SJCRH30 (cell line): ENCODE data around the gene SETD2. TPM values are rescaled to one million over a fixed set of nuclear protein-coding genes. Genes with fewer than 3 reads are reported as not detected.
A peak's percentile ranks its signal among the peaks of the same experiment; 100 is the strongest.
"Not testable (repeated sequence)": the region's sequence is repeated elsewhere in the genome, so short reads cannot be mapped to it uniquely, and the experiment has no call there.

Experiments
- DNase-seq, 2 experiments: peaks; one replicate each; pipeline ENCODE4 v3.0.0-alpha.2; 2015 to 2020
- H3K27ac ChIP-seq: fragments of 250-450 bp; sonication (Bioruptor Pico); 2 replicates; pipeline ENCODE4 v1.5.1; 2020; ENCODE audit warnings: mild to moderate bottlenecking, moderate library complexity
- H3K27me3 ChIP-seq: fragments of 250-450 bp; sonication (Bioruptor Pico); 2 replicates; pipeline ENCODE4 v1.5.1; 2020; ENCODE audit warnings: mild to moderate bottlenecking, moderate library complexity
- H3K36me3 ChIP-seq: fragments of 250-450 bp; sonication (Bioruptor Pico); 2 replicates; pipeline ENCODE4 v1.5.1; 2020; ENCODE audit warnings: mild to moderate bottlenecking, moderate library complexity
- H3K4me1 ChIP-seq: fragments of 250-450 bp; sonication (Bioruptor Pico); 2 replicates; pipeline ENCODE4 v1.5.1; 2020; ENCODE audit warnings: mild to moderate bottlenecking, moderate library complexity
- H3K4me3 ChIP-seq: fragments of 250-450 bp; sonication (Bioruptor Pico); 2 replicates; pipeline ENCODE4 v1.5.1; 2020; ENCODE audit warnings: mild to moderate bottlenecking, moderate library complexity
- H3K9me3 ChIP-seq: fragments of 250-450 bp; sonication (Bioruptor Pico); replicated peaks from 2 replicates; pipeline ENCODE4 v1.5.1; 2020; ENCODE audit warnings: mild to moderate bottlenecking, moderate library complexity
- total RNA-seq: library from RNA; depleted of rRNA; stranded (reverse); fragments of >200 nt; shearing (Covaris generic); gene quantifications from 2 replicates; pipeline ENCODE4 v1.2.3, GENCODE V29; 2014

The SETD2 gene
- total RNA-seq, 1 experiment from 2014 or later = 38.5 TPM

- no peak for DNase-seq
- H3K27me3 ChIP-seq = no peaks in the 10 kb centered on the region
- no peak overlapping the region for H3K27ac ChIP-seq
- H3K9me3 ChIP-seq = no peaks in the 10 kb centered on the region
- H3K4me1 ChIP-seq = peaks cover 7% of the 10 kb centered on the region; the same call in 1 of the 2 replicates
- H3K4me3 ChIP-seq = no peak overlapping the region
- peaks cover 26% of the 10 kb centered on the region for H3K36me3 ChIP-seq
Observed at GRCh38 chr3:47102081-47102600, 61.8 kb downstream of the SETD2 start.

DNA sequence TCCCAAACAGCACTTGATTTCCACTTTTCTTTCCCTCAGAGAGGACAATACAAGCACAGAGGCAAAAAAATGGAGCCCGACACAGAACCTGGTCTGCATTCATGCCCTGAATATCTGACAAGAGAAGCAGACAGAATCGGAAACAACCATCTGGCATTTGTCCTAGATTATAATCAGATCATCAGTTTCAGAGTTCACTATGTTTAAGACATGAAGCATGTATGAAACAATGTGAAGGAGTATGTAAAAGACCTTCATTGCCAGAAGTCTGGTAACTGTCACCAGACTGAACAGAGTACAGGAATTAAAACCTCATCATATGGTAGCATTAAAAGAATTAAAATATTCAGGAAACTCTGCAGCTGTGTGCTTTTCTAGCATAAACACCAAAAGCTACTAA, 65.0 kb downstream of the SETD2 start:
- no peak overlapping the region for H3K27ac ChIP-seq
- H3K9me3 ChIP-seq = no peaks in the 10 kb centered on the region
- no peak for DNase-seq
- peaks cover 11% of the 10 kb centered on the region; the same call in 1 of the 2 replicates for H3K4me1 ChIP-seq
- no peak overlapping the region for H3K4me3 ChIP-seq
- peaks cover 33% of the 10 kb centered on the region for H3K36me3 ChIP-seq
- H3K27me3 ChIP-seq = no peaks in the 10 kb centered on the region

DNA sequence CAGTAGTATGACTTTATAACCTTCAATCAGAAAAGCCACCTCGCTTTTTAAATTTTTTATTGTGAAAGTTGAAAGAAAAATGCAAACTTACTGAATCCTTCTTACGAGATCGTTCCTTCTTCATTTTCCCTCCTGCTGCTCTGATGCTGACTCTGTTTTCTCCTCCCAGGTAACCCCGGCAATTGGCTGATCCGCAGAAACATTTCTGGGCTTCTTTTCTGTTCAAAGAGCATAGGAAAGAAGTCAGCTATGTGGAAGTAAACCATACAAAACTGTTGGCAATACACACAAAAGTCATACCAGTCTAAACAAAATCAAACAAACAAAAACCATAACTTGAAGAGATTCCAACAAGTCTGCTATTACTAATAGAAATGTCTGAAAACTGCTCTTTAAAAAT, 66.0 kb downstream of the SETD2 start:
- Histone ChIP-seq H3K9me3 (no peaks in the 10 kb centered on the region), H3K36me3 (peaks cover 31% of the 10 kb centered on the region), H3K4me3 (no peak overlapping the region), H3K27me3 (no peaks in the 10 kb centered on the region), H3K27ac (no peak overlapping the region), H3K4me1 (peaks cover 11% of the 10 kb centered on the region; the same call in 1 of the 2 replicates)
- no peak for DNase-seq

DNA sequence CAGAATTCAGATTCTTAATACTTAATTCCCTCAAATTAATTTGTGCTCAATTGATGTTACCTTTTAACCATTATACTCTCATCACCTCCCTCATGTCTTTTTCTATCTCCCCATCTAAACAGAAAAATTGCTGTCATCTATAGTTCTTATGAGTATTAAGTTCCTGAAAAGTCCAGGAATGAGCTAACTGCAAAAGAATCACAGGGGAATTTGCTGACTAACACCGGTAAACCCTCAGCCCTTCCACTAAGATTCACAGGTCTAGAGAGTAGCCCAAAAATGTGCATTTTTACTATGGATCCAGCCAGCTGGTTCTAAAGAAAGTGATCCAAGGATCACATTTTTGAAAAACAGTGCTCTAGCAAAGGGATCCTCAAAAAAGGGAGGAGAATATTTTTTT, 67.0 kb downstream of the SETD2 start:
- H3K27ac ChIP-seq = peak overlapping the region; percentile 32
- DNase-seq = no peak
- no peaks in the 10 kb centered on the region for H3K9me3 ChIP-seq
- H3K27me3 ChIP-seq = no peaks in the 10 kb centered on the region
- H3K36me3 ChIP-seq = peaks cover 31% of the 10 kb centered on the region
- no peak overlapping the region for H3K4me3 ChIP-seq
- peaks cover 11% of the 10 kb centered on the region; the same call in 1 of the 2 replicates for H3K4me1 ChIP-seq

- Histone ChIP-seq H3K9me3 (no peaks in the 10 kb centered on the region), H3K36me3 (peaks cover 47% of the 10 kb centered on the region), H3K27ac (no peak overlapping the region), H3K4me1 (peaks cover 4% of the 10 kb centered on the region; the same call in 1 of the 2 replicates), H3K4me3 (no peak overlapping the region), H3K27me3 (no peaks in the 10 kb centered on the region)
- DNase-seq = no peak
Observed at GRCh38 chr3:47092090-47092489, 71.8 kb downstream of the SETD2 start.

DNA sequence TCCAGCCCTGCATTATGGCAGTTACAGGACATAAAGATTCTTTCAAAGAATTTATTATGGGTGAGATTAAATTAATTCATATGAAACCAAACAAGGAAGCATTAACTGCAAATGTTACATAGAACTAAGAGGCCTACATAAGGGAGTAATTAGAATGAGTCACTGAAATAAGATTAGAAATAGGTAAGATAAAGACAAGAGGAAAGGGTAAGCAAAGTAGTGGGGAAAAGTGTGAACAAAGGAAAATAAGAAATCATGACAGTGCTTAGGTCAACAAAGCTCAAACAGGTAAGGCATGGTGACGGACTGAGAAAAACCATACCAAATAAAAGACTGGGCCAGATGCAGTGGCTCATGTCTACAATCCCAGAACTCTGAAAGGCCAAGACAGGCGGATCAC, 74.3 kb downstream of the SETD2 start:
- no peak for DNase-seq
- Histone ChIP-seq H3K27me3 (no peaks in the 10 kb centered on the region), H3K4me1 (no peaks in the 10 kb centered on the region), H3K4me3 (no peak overlapping the region), H3K36me3 (peaks cover 55% of the 10 kb centered on the region), H3K27ac (no peak overlapping the region), H3K9me3 (no peaks in the 10 kb centered on the region)

DNA sequence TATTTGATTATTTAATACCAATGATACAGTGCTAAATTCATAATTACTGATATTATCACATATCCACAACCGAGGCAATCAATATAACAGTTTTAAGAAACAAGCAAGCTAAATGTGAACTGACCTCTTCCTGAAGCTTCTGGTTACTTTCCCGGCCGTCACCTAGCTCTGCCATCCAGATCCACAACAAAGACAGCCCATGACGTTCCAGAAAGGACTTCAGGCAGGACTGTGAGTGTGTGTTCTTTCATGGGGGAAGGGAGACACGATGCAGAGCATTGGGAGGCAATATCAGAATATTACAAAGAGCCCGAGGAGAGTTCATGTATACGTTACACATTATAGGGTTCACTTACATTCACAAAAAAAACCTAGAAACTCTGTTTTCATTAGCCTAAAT, 77.8 kb downstream of the SETD2 start:
- H3K9me3 ChIP-seq = no peaks in the 10 kb centered on the region; the same call in 1 of the 2 replicates
- DNase-seq = no peak
- H3K4me3 ChIP-seq = no peak overlapping the region
- no peaks in the 10 kb centered on the region for H3K27me3 ChIP-seq
- H3K4me1 ChIP-seq = no peaks in the 10 kb centered on the region
- no peak overlapping the region for H3K27ac ChIP-seq
- peaks cover 67% of the 10 kb centered on the region for H3K36me3 ChIP-seq

DNA sequence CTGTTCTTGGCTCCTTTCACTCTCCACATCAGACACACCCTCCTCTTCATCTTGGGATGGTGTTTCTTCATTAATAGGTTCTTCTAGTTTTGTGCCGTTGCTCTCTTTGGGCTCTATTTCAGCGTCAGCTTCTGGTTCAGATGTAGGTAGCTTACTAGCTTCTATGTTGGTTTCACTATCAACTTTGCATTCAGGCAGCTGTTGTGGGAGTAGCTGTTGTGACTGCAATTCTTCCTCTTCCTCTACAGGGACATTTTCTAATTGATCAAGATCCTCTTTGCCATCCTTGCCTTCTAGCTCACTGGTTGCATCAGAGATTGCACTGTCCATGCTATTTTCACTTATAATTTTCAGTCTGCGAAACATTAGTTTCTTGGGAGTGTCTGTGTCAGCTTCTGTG, 80.1 kb downstream of the SETD2 start:
- no peak for DNase-seq
- Histone ChIP-seq H3K4me3 (no peak overlapping the region), H3K27me3 (no peaks in the 10 kb centered on the region), H3K27ac (no peak overlapping the region), H3K9me3 (no peaks in the 10 kb centered on the region; the same call in 1 of the 2 replicates), H3K4me1 (no peaks in the 10 kb centered on the region), H3K36me3 (peaks cover 72% of the 10 kb centered on the region)

DNA sequence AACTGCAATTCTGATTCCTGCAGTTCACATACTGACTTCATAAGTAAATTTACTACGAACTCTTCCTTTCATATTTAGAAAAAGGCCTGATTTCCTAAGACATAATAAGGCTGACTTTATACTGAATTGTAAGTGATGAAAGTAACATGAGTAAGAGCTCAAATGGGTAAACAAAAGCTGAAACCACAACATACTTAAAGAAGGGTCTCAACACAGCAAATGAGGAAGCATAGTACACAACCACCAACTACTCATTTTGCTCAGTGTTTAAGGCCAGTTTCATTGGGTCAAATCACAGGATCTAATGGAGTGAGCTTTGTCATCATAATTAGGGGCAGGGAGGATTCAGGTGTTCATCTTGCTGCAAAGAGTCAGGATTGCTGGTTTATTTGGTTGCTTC, 81.4 kb downstream of the SETD2 start:
- H3K4me3 ChIP-seq = no peak overlapping the region
- H3K27ac ChIP-seq = no peak overlapping the region
- no peaks in the 10 kb centered on the region; the same call in 1 of the 2 replicates for H3K9me3 ChIP-seq
- peaks cover 67% of the 10 kb centered on the region for H3K36me3 ChIP-seq
- no peaks in the 10 kb centered on the region for H3K27me3 ChIP-seq
- no peaks in the 10 kb centered on the region for H3K4me1 ChIP-seq
- DNase-seq = no peak

GRCh38 chr3:47079432-47079831, 84.5 kb downstream of the SETD2 start:
- H3K4me3 ChIP-seq = no peak overlapping the region
- no peaks in the 10 kb centered on the region for H3K27me3 ChIP-seq
- H3K27ac ChIP-seq = no peak overlapping the region
- H3K9me3 ChIP-seq = no peaks in the 10 kb centered on the region; the same call in 1 of the 2 replicates
- no peaks in the 10 kb centered on the region for H3K4me1 ChIP-seq
- H3K36me3 ChIP-seq = peaks cover 47% of the 10 kb centered on the region
- DNase-seq = no peak

DNA sequence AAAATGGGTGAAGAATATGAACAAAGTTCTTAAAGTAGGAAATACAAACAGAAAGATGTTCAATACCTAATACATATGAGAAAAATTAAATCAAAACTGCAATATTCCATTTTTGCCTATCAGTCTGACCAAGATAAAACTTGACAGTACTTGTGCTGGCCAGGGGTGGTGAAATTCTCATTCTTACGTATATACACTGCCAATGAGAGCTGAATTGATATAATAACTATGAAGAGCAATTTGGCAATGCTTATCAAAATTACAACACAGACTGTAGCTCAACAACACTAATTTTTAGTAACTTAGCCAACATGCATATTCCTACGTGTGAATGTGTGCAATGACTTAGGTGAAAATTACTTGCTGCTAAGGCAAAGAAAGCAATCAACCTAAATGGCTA, 90.2 kb downstream of the SETD2 start:
- Histone ChIP-seq H3K27me3 (no peaks in the 10 kb centered on the region), H3K9me3 (no peaks in the 10 kb centered on the region), H3K4me1 (no peaks in the 10 kb centered on the region), H3K27ac (no peak overlapping the region), H3K4me3 (no peak overlapping the region), H3K36me3 (peaks cover 23% of the 10 kb centered on the region)
- DNase-seq = no peak

DNA sequence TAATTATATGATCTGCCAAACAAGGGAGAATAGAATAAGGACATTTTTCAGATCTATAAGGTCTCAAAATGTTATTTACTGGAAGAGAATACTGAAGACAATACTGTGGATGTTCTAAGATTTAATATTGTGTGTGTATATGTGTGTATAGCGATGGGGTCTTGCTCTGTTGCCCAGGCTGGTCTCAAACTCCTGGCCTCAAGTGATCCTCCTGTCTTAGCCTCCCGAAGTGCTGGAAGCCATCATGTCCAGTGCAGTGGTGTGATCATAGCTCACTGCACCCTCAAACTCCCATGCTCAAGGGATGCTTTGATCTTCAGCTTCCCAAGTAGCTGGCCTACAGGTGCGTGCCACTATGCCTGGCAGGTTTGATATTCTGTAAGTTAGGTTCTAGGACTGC, 93.1 kb downstream of the SETD2 start:
- no peak for DNase-seq
- Histone ChIP-seq H3K9me3 (no peaks in the 10 kb centered on the region), H3K36me3 (peaks cover 24% of the 10 kb centered on the region), H3K4me3 (no peak overlapping the region), H3K27ac (no peak overlapping the region), H3K27me3 (no peaks in the 10 kb centered on the region), H3K4me1 (no peaks in the 10 kb centered on the region)

GRCh38 chr3:47066259-47066658, 97.7 kb downstream of the SETD2 start:
- not testable (repeated sequence) for DNase-seq, H3K4me1 ChIP-seq, H3K4me3 ChIP-seq, H3K9me3 ChIP-seq, H3K27me3 ChIP-seq, H3K27ac ChIP-seq
- peaks cover 24% of the 10 kb centered on the region for H3K36me3 ChIP-seq

DNA sequence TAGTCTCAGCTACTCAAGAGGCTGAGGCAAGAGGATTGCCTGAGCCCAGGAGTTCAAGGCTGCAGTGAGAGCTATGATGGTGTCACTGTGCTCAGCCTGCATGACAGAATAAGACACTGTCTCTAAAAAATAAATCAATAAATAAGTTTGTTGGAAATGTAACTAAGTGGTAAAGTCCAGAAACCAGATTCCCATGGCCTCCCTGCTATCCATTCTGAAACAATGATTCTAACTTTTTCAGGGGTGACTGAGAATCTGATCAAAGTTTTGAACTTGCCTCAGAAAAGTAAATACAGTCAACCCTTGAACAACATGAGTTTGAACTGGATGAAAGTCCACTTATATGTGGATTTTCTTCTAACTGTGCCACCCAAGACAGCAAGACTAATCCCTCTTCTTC, 98.2 kb downstream of the SETD2 start:
- no peak for DNase-seq
- Histone ChIP-seq H3K4me3 (no peak overlapping the region), H3K4me1 (no peaks in the 10 kb centered on the region), H3K36me3 (peaks cover 22% of the 10 kb centered on the region), H3K9me3 (no peaks in the 10 kb centered on the region), H3K27ac (no peak overlapping the region), H3K27me3 (no peaks in the 10 kb centered on the region)

- Histone ChIP-seq H3K36me3 (peaks cover 18% of the 10 kb centered on the region), H3K9me3 (no peaks in the 10 kb centered on the region), H3K4me3 (no peak overlapping the region), H3K4me1 (no peaks in the 10 kb centered on the region), H3K27me3 (no peaks in the 10 kb centered on the region), H3K27ac (no peak overlapping the region)
- DNase-seq = no peak
Observed at GRCh38 chr3:47065058-47065457, 98.9 kb downstream of the SETD2 start.

GRCh38 chr3:47057212-47057671, 106.7 kb downstream of the SETD2 start:
- H3K27me3 ChIP-seq = no peaks in the 10 kb centered on the region
- H3K4me3 ChIP-seq = no peak overlapping the region
- no peak overlapping the region for H3K27ac ChIP-seq
- no peaks in the 10 kb centered on the region for H3K4me1 ChIP-seq
- DNase-seq = no peak
- H3K9me3 ChIP-seq = no peaks in the 10 kb centered on the region
- peaks cover 15% of the 10 kb centered on the region; the same call in 1 of the 2 replicates for H3K36me3 ChIP-seq
